Measurements from ENCODE around the gene IFT52.

The IFT52 gene, protein sequence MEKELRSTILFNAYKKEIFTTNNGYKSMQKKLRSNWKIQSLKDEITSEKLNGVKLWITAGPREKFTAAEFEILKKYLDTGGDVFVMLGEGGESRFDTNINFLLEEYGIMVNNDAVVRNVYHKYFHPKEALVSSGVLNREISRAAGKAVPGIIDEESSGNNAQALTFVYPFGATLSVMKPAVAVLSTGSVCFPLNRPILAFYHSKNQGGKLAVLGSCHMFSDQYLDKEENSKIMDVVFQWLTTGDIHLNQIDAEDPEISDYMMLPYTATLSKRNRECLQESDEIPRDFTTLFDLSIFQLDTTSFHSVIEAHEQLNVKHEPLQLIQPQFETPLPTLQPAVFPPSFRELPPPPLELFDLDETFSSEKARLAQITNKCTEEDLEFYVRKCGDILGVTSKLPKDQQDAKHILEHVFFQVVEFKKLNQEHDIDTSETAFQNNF

DNA sequence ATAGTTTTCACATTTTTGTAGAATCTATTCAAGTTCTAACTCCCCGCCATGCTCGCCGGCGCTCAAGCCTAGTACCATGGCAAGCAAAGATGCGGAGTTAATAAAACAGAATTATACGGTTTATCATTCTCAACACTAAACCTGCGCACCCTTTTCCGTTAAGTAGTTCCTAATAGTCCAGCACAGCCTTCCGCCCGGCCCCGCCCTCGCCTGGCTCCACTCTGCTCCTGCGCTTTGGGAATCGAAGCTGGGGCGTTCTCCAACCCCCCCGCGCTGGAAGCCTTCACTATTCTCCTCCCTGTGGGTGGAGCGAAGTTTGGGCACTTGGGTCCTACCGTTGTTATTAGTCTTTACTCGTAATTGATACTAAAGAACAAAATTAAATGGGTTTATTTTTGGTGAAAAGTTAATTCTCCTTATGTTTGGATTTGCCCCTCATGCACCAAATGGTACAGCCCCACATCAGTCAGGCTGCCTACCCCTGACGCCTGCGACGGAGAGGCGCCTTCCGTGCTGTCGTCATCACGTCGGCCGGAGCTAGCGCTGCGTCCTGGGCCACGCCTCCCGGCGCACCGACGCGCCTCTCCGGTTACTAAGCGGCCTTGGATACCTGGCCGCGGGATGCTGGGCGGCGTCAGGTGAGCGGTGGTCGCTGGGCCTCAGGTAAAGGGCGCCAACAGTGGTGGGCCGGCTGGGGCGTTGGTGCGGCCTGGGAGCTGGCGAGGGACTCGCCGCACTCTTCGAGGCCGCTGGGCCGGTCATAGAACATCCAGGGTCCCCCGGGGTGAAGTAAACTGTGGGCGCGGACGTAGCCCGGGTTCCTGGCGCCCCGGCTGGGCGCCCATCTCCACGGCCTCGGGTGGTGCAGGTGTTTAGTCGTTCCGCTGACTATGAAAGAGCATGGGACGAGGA lies at the start of gene IFT52:
Gene IFT52 (plus strand): TSS at position 546 of the 912 bp plus-strand sequence. CDS start 3,762 bp downstream, outside the sequence.
- peaks cover 14% of the 10 kb centered on the region for H3K79me2 ChIP-seq (ENCODE audit: control insufficient read depth, low read length)
- H3K9me3 ChIP-seq (ENCODE audit: control insufficient read depth, insufficient read depth, low read length), result no peaks in the 10 kb centered on the region
- no peaks in the 10 kb centered on the region for H3K9me2 ChIP-seq (replicated peaks; ENCODE audit: control insufficient read depth, low read length)
- H3K27me3 ChIP-seq (ENCODE audit: control insufficient read depth, low read length), result peaks cover 2% of the 10 kb centered on the region; the same call in 1 of the 2 replicates
- H3K4me1 ChIP-seq (ENCODE audit: control insufficient read depth, low read length), result peaks cover 14% of the 10 kb centered on the region
- H3K36me3 ChIP-seq (ENCODE audit: control insufficient read depth, low read length), result peaks cover 4% of the 10 kb centered on the region
- H3K27ac ChIP-seq (ENCODE audit: low read depth, low read length), result peak within 1 kb of the TSS; percentile 53
- H3K4me2 ChIP-seq (ENCODE audit: low read length), result peak within 1 kb of the TSS; percentile 77
- H3K4me3 ChIP-seq (ENCODE audit: low read length), result peak within 1 kb of the TSS; percentile 73
- H4K20me1 ChIP-seq (ENCODE audit: control insufficient read depth, insufficient read depth, low read depth, low read length), result no peaks in the 10 kb centered on the region
- no peaks in the 10 kb centered on the region for H3F3A ChIP-seq (ENCODE audit: control insufficient read depth, insufficient read depth)
- TF ChIP-seq, protein P1, sequence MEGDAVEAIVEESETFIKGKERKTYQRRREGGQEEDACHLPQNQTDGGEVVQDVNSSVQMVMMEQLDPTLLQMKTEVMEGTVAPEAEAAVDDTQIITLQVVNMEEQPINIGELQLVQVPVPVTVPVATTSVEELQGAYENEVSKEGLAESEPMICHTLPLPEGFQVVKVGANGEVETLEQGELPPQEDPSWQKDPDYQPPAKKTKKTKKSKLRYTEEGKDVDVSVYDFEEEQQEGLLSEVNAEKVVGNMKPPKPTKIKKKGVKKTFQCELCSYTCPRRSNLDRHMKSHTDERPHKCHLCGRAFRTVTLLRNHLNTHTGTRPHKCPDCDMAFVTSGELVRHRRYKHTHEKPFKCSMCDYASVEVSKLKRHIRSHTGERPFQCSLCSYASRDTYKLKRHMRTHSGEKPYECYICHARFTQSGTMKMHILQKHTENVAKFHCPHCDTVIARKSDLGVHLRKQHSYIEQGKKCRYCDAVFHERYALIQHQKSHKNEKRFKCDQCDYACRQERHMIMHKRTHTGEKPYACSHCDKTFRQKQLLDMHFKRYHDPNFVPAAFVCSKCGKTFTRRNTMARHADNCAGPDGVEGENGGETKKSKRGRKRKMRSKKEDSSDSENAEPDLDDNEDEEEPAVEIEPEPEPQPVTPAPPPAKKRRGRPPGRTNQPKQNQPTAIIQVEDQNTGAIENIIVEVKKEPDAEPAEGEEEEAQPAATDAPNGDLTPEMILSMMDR (IDR thresholded peaks at IDR 0.05; ENCODE audit: low read depth, low read length, poor library complexity, severe bottlenecking), result no peak
- no peak for TF ChIP-seq EZH2phosphoT487 (IDR thresholded peaks at IDR 0.05; ENCODE audit: borderline replicate concordance, low read length)

DNA sequence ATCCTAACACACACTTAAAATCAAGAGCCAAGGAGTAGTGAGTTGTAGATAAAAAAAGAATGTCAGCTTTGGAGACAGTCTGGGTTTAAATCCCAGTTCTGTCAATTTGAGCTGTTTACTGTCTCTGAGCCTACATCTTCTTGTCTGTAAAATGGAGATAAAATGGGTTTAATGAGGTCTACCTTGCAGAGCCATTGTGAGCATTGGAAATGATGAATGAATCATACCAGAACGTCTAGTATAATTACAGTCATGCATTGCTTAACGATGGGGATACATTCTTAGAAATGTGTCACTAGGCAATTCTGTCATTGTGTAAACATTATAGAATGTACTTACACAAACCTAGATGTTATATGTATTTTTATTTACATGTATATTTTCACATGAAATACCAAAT lies 49.5 kb upstream of the IFT52 start:
- TF ChIP-seq, protein P1 (IDR thresholded peaks at IDR 0.05; ENCODE audit: low read depth, low read length, poor library complexity, severe bottlenecking), result no peak
- TF ChIP-seq EZH2phosphoT487 (IDR thresholded peaks at IDR 0.05; ENCODE audit: borderline replicate concordance, low read length), result no peak
- H3K27me3 ChIP-seq (ENCODE audit: control insufficient read depth, low read length), result no peaks in the 10 kb centered on the region
- no peaks in the 10 kb centered on the region for H3K4me1 ChIP-seq (ENCODE audit: control insufficient read depth, low read length)

DNA sequence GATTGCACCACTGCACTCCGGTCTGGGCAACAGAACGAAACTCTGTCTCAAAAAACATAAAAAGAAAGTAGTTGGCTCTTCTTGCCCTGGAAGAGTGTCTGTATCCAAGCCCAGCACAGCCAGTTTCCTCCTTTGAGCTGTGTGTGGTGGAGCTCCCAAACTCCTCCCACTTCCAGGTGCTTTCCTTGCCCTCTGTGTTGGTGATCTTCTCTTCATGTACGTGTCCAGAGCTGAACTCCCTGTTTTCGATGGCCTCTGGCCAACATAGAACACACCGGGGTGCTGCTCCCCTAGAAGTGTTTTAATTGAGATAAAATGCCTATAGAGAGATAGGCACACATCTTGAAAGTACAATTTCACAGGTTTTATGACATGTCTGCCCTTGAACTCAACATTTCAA lies 48.6 kb upstream of the IFT52 start:
- Histone ChIP-seq H3K9me3 (ENCODE audit: control insufficient read depth, insufficient read depth, low read length) (no peaks in the 10 kb centered on the region), H4K20me1 (ENCODE audit: control insufficient read depth, insufficient read depth, low read depth, low read length) (no peaks in the 10 kb centered on the region), H3F3A (ENCODE audit: control insufficient read depth, insufficient read depth) (no peaks in the 10 kb centered on the region), H3K9me2 (replicated peaks; ENCODE audit: control insufficient read depth, low read length) (no peaks in the 10 kb centered on the region), H3K79me2 (ENCODE audit: control insufficient read depth, low read length) (no peaks in the 10 kb centered on the region), H3K36me3 (ENCODE audit: control insufficient read depth, low read length) (no peaks in the 10 kb centered on the region), H3K27ac (ENCODE audit: low read depth, low read length) (no peak overlapping the region), H3K4me1 (ENCODE audit: control insufficient read depth, low read length) (no peaks in the 10 kb centered on the region), H3K27me3 (ENCODE audit: control insufficient read depth, low read length) (no peaks in the 10 kb centered on the region), H3K4me3 (ENCODE audit: low read length) (no peak overlapping the region), H3K4me2 (ENCODE audit: low read length) (no peak overlapping the region)
- no peak for TF ChIP-seq EZH2phosphoT487 (IDR thresholded peaks at IDR 0.05; ENCODE audit: borderline replicate concordance, low read length)
- TF ChIP-seq, protein P1 (IDR thresholded peaks at IDR 0.05; ENCODE audit: low read depth, low read length, poor library complexity, severe bottlenecking), result no peak

More for the DNA sequence above, 49.5 kb upstream of the IFT52 start:
- Histone ChIP-seq H3F3A (ENCODE audit: control insufficient read depth, insufficient read depth) (no peaks in the 10 kb centered on the region), H3K36me3 (ENCODE audit: control insufficient read depth, low read length) (no peaks in the 10 kb centered on the region), H3K79me2 (ENCODE audit: control insufficient read depth, low read length) (no peaks in the 10 kb centered on the region), H4K20me1 (ENCODE audit: control insufficient read depth, insufficient read depth, low read depth, low read length) (no peaks in the 10 kb centered on the region), H3K4me2 (ENCODE audit: low read length) (no peak overlapping the region), H3K9me2 (replicated peaks; ENCODE audit: control insufficient read depth, low read length) (no peaks in the 10 kb centered on the region), H3K9me3 (ENCODE audit: control insufficient read depth, insufficient read depth, low read length) (no peaks in the 10 kb centered on the region), H3K27ac (ENCODE audit: low read depth, low read length) (no peak overlapping the region), H3K4me3 (ENCODE audit: low read length) (no peak overlapping the region)

Data from DOHH2 (cell line).